Loucy (cell line): ENCODE measurements around the gene YBX2.

Source experiments
- H2AFZ ChIP-seq: fragments of 200-600 bp; sonication (generic); 2 replicates; pipeline ENCODE4 v1.6.0; 2016; ENCODE audit warnings: antibody characterized with exemption, mild to moderate bottlenecking, low read length, moderate library complexity
- H3F3A ChIP-seq: fragments of 200-600 bp; 2 replicates; pipeline ENCODE4 v1.6.0; 2016; ENCODE audit warnings: antibody characterized with exemption, low read depth, mild to moderate bottlenecking
- H3K27me3 ChIP-seq: fragments of 200-600 bp; sonication (generic); 2 replicates; pipeline ENCODE4 v1.6.1; 2014; ENCODE audit warnings: low read length, mild to moderate bottlenecking; ENCODE audit not compliant: insufficient read depth, poor library complexity, severe bottlenecking
- H3K36me3 ChIP-seq: fragments of 200-600 bp; sonication (generic); 2 replicates; pipeline ENCODE4 v1.6.1; 2016; ENCODE audit warnings: low read length; ENCODE audit not compliant: insufficient read depth
- H3K4me1 ChIP-seq: fragments of 200-600 bp; sonication (generic); 2 replicates; pipeline ENCODE4 v1.5.1; 2014; ENCODE audit warnings: low read length, mild to moderate bottlenecking; ENCODE audit not compliant: insufficient read depth, poor library complexity, severe bottlenecking
- H3K4me2 ChIP-seq: fragments of 200-600 bp; sonication (generic); 2 replicates; pipeline ENCODE4 v1.6.0; 2014; ENCODE audit warnings: antibody characterized with exemption, low read length, low read depth, mild to moderate bottlenecking; ENCODE audit not compliant: poor library complexity, severe bottlenecking
- H3K4me3 ChIP-seq: fragments of 200-600 bp; sonication (generic); 2 replicates; pipeline ENCODE4 v1.5.1; 2014; ENCODE audit warnings: low read length, mild to moderate bottlenecking, mixed read lengths; ENCODE audit not compliant: poor library complexity, severe bottlenecking
- H3K79me2 ChIP-seq: fragments of 200-600 bp; sonication (generic); 2 replicates; pipeline ENCODE4 v1.6.1; 2014; ENCODE audit warnings: low read length; ENCODE audit not compliant: insufficient read depth
- H3K9ac ChIP-seq: fragments of 200-600 bp; sonication (generic); 2 replicates; pipeline ENCODE4 v1.6.0; 2014; ENCODE audit warnings: mild to moderate bottlenecking, low read depth, low read length, moderate library complexity; ENCODE audit not compliant: poor library complexity, severe bottlenecking
- H3K9me2 ChIP-seq: fragments of 200-600 bp; sonication (generic); replicated peaks from 2 replicates; pipeline ENCODE4 v1.6.1; 2016; ENCODE audit warnings: low read depth, low read length, mixed read lengths
- H3K9me3 ChIP-seq: fragments of 200-600 bp; sonication (generic); 2 replicates; pipeline ENCODE4 v1.6.1; 2014; ENCODE audit warnings: mild to moderate bottlenecking, antibody characterized with exemption, low read length, low read depth; ENCODE audit not compliant: insufficient read depth
- H4K20me1 ChIP-seq: fragments of 200-600 bp; sonication (generic); 2 replicates; pipeline ENCODE4 v1.6.0; 2014; ENCODE audit warnings: antibody characterized with exemption, low read length, mild to moderate bottlenecking; ENCODE audit not compliant: insufficient read depth, poor library complexity, severe bottlenecking
- EZH2phosphoT487 ChIP-seq: fragments of 200-600 bp; IDR thresholded peaks from 2 replicates; pipeline ENCODE4 v1.6.1; 2018; ENCODE audit warnings: antibody characterized with exemption, mild to moderate bottlenecking, moderate library complexity, borderline replicate concordance
- TF ChIP-seq, protein P1 (sequence below): fragments of 200-600 bp; sonication (generic); conservative IDR thresholded peaks from 2 replicates; pipeline ENCODE4 v1.5.1; 2014; ENCODE audit warnings: mild to moderate bottlenecking, antibody characterized with exemption, low read length

YBX2 gene

DNA sequence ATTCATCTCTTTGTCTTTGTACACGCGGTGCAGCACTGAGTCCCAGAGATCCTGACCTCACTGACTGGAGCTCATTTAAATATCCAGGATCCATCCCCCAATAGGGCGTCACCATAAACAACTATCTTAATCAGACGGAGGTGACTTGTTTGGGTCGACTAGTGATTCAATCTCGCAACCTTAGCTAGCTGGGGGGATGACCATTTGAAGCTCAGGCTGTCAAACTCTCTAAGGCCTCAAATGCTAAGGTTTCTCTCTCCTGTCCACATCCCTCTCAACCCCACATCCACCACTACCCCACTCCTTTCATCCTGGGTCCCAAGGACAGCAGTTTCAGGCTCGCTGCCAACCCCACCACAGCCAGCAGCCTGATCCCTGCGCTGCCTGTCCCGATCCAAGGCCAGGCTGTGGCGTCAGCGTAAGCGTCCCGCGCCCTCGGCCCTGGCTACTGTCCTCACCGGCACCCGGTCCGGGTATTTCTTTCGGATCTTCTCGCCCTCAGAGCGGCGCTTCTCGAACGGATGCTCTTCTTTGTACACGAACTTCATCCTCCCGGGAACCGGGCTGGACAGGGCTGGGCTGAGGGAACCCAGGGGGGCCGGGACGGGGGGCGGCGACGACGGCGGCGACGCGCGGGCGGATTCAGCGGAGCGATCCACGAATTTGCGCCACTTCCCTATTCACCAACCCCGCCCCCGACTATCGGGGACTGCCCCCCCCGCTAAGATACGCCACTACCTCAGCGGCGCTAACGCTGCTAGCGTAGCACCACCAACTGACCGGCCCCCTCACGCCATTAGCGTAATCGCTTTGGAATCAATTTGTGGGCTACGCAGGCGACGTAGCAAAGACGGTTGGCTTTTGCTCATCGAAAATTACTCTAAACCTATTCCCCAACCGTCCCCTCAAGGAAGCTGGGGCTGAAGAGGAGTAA is 52.4 kb downstream of the YBX2 start, which contains the start of gene GABARAP:
GABARAP (minus strand) TSS at position 667 of the 934 bp plus-strand sequence; CDS start at position 548, 119 bp downstream.
- peak within 1 kb of the TSS; percentile 75 for H3K4me2 ChIP-seq
- no peak for TF ChIP-seq EZH2phosphoT487
- TF ChIP-seq, protein P1, sequence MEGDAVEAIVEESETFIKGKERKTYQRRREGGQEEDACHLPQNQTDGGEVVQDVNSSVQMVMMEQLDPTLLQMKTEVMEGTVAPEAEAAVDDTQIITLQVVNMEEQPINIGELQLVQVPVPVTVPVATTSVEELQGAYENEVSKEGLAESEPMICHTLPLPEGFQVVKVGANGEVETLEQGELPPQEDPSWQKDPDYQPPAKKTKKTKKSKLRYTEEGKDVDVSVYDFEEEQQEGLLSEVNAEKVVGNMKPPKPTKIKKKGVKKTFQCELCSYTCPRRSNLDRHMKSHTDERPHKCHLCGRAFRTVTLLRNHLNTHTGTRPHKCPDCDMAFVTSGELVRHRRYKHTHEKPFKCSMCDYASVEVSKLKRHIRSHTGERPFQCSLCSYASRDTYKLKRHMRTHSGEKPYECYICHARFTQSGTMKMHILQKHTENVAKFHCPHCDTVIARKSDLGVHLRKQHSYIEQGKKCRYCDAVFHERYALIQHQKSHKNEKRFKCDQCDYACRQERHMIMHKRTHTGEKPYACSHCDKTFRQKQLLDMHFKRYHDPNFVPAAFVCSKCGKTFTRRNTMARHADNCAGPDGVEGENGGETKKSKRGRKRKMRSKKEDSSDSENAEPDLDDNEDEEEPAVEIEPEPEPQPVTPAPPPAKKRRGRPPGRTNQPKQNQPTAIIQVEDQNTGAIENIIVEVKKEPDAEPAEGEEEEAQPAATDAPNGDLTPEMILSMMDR = no peak
- peak within 1 kb of the TSS; percentile 87 for H2AFZ ChIP-seq
- H3K9ac ChIP-seq = peak within 1 kb of the TSS; percentile 86
- H3K9me2 ChIP-seq = no peaks in the 10 kb centered on the region
- no peaks in the 10 kb centered on the region for H3K9me3 ChIP-seq
- H3K27me3 ChIP-seq = peaks cover 5% of the 10 kb centered on the region
- peaks cover 56% of the 10 kb centered on the region for H3K79me2 ChIP-seq
- H3K36me3 ChIP-seq = peaks cover 23% of the 10 kb centered on the region; the same call in 1 of the 2 replicates
- peaks cover 12% of the 10 kb centered on the region for H4K20me1 ChIP-seq
- H3K4me3 ChIP-seq = peak within 1 kb of the TSS; percentile 86
- H3F3A ChIP-seq = 0 out of 2 replicates have a peak, but pooled peaks cover 3% of the 10 kb centered on the region
- H3K4me1 ChIP-seq = peaks cover 31% of the 10 kb centered on the region

DNA sequence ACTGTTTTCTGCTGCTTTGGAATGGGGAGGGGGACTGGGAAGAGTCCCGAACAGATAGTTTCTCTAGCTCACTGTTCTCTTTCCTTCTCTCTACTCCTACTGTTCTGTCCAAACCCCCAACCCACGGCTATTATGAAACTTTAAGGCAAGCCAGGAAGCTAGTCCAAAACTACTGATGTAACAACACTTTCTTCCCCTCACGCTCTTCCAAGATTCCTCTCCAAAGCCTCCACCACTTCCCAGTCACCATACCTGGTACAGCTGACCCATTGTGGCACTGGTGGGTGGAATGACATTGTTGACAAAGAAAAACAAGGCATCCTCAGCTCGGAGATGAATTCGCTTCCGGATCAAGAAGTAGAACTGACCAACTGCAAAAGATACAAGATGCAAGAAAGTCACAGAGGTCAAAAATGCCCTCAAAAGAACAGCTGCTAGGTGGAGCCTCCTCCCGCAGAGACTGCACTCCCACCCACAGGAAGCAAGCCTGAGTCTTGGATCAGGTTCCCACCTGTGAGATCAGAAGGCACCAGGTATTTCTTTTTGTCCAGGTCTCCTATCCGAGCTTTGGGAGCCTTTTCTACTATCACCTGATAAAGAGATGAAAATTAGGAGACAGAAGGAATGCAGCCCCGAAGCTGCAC is 53.2 kb downstream of the YBX2 start:
- Histone ChIP-seq H3K79me2 (peaks cover 56% of the 10 kb centered on the region), H2AFZ (no peak overlapping the region), H3K4me3 (peak overlapping the region; percentile 86)

DNA sequence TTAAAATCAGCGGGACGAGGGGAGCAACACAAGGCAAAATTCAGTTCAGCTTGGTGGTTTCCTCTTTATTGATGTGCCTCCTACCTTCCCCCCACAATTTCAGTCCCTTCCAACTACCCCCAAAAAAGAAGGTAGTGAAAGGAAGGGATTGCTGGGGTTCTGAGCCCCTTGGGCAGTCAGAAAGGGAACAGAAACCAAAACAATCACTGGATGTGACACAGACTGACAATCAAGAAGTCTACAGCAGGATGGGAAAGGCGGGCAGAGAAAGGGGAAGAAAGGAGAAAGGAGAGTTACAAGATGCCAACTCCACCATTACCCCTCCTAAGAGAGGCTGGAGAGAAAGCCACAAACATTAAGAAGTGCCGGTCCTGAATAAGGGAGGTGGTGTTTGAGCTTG is 54.1 kb downstream of the YBX2 start:
- peaks cover 28% of the 10 kb centered on the region; the same call in 1 of the 2 replicates for H3K36me3 ChIP-seq
- H3K4me2 ChIP-seq = peak overlapping the region; percentile 75
- no peak overlapping the region for H2AFZ ChIP-seq
- no peaks in the 10 kb centered on the region for H3K9me3 ChIP-seq
- peaks cover 59% of the 10 kb centered on the region for H3K79me2 ChIP-seq
- H3K4me3 ChIP-seq = peak overlapping the region; percentile 86
- TF ChIP-seq, protein P1 = no peak
- TF ChIP-seq EZH2phosphoT487 = no peak
- peak overlapping the region; percentile 86 for H3K9ac ChIP-seq
- peaks cover 5% of the 10 kb centered on the region for H3K27me3 ChIP-seq
- H4K20me1 ChIP-seq = peaks cover 21% of the 10 kb centered on the region
- H3K9me2 ChIP-seq = no peaks in the 10 kb centered on the region
- peaks cover 32% of the 10 kb centered on the region for H3K4me1 ChIP-seq
- H3F3A ChIP-seq = peaks cover 5% of the 10 kb centered on the region; the same call in 1 of the 2 replicates

More for the DNA sequence above, 53.2 kb downstream of the YBX2 start:
- H3K9ac ChIP-seq = peak overlapping the region; percentile 86
- H3K9me3 ChIP-seq = no peaks in the 10 kb centered on the region
- H3K36me3 ChIP-seq = peaks cover 25% of the 10 kb centered on the region; the same call in 1 of the 2 replicates
- H3K9me2 ChIP-seq = no peaks in the 10 kb centered on the region
- 0 out of 2 replicates have a peak, but pooled peaks cover 3% of the 10 kb centered on the region for H3F3A ChIP-seq
- H3K27me3 ChIP-seq = peaks cover 5% of the 10 kb centered on the region
- peaks cover 32% of the 10 kb centered on the region for H3K4me1 ChIP-seq
- peaks cover 18% of the 10 kb centered on the region for H4K20me1 ChIP-seq
- peak overlapping the region; percentile 75 for H3K4me2 ChIP-seq
- no peak for TF ChIP-seq EZH2phosphoT487
- TF ChIP-seq, protein P1 = no peak
